Lung (tissue), 12 donors: ENCODE results near the gene SLC7A6OS. TPM values are rescaled to one million over a fixed set of nuclear protein-coding genes. Genes with fewer than 3 reads are reported as not detected.

Experiments used
- ATAC-seq: fragments of 200-7000 bp; cut with Tn5 transposase; one replicate; pipeline ENCODE4 v1.9.1; 2020; ENCODE audit warnings: moderate number of reproducible peaks; ENCODE audit not compliant: insufficient read depth, low FRiP score
- DNase-seq, 3 donors: peaks; one replicate each; pipeline ENCODE4 v3.0.0-alpha.2; 2013 to 2017
- H3K27ac ChIP-seq, 2 donors: one replicate each; pipeline ENCODE4 v1.5.1; 2013; ENCODE audit warnings: mild to moderate bottlenecking in 2 of 2, moderate library complexity in 2 of 2, control low read depth in 1 of 2, inconsistent platforms in 1 of 2, low read depth in 1 of 2, low read length in 1 of 2
- H3K27me3 ChIP-seq, 3 donors: one replicate each; pipeline ENCODE4 v1.5.1; 2013; ENCODE audit warnings: low read length in 2 of 3; ENCODE audit not compliant: control insufficient read depth in 3 of 3, insufficient read depth in 3 of 3
- H3K36me3 ChIP-seq, 4 donors: one replicate each; pipeline ENCODE4 v1.5.1; 2013; ENCODE audit warnings: low read length in 4 of 4, mild to moderate bottlenecking in 1 of 4, moderate library complexity in 1 of 4; ENCODE audit not compliant: control insufficient read depth in 4 of 4, insufficient read depth in 4 of 4
- H3K4me1 ChIP-seq, 5 donors: one replicate each; pipeline ENCODE4 v1.5.1; 2013; ENCODE audit warnings: low read length in 5 of 5, mild to moderate bottlenecking in 2 of 5, moderate library complexity in 1 of 5; ENCODE audit not compliant: control insufficient read depth in 5 of 5, insufficient read depth in 5 of 5
- H3K4me3 ChIP-seq: one replicate; pipeline ENCODE4 v1.5.1; 2013; ENCODE audit warnings: mild to moderate bottlenecking, control low read depth, moderate library complexity
- H3K9ac ChIP-seq, 2 donors: one replicate each; pipeline ENCODE4 v1.5.1; 2013; ENCODE audit warnings: low read length in 2 of 2, control low read depth in 1 of 2; ENCODE audit not compliant: insufficient read depth in 1 of 2
- H3K9me3 ChIP-seq, 4 donors: one replicate each; pipeline ENCODE4 v1.5.1; 2013; ENCODE audit warnings: low read length in 3 of 4, mild to moderate bottlenecking in 1 of 4, moderate library complexity in 1 of 4; ENCODE audit not compliant: control insufficient read depth in 4 of 4, insufficient read depth in 3 of 4
- WGBS, 2 donors: extraction: QIAGEN DNeasy Blood & Tissue Kit; methylation state at CpG; one replicate each; pipeline ENCODE4 v1.1.7; 2013; 5-methylcytosine and 5-hydroxymethylcytosine counted together
- polyA plus RNA-seq, 2 donors: library from polyadenylated mRNA; stranded (reverse); fragments of 200-250 nt; gene quantifications; one replicate each; pipeline ENCODE4 v1.2.1, GENCODE V29; 2013
- total RNA-seq, 2 donors: library from RNA; depleted of rRNA in 1 of 2; stranded (reverse); fragments of >200 nt in 1 of 2; gene quantifications; one replicate each; pipeline ENCODE4 v1.2.1, GENCODE V29; 2014 to 2021
- TF ChIP-seq, protein P1 (sequence below): IDR thresholded peaks from 2 replicates; pipeline ENCODE4 v1.5.1; 2012; ENCODE audit warnings: mild to moderate bottlenecking; ENCODE audit errors: control extremely low read depth, extremely low read depth
- donor health status: control.
- donor health status: control.
- donor health status: Bipolar disorder and iron deficiency.
- donor health status: healthy.
- donor health status: DM: yes; HTN: yes; CAD: no.

SLC7A6OS gene
- total and polyA plus RNA-seq, 4 donors = 6.3 to 18.9 (median 12.0) TPM

DNA sequence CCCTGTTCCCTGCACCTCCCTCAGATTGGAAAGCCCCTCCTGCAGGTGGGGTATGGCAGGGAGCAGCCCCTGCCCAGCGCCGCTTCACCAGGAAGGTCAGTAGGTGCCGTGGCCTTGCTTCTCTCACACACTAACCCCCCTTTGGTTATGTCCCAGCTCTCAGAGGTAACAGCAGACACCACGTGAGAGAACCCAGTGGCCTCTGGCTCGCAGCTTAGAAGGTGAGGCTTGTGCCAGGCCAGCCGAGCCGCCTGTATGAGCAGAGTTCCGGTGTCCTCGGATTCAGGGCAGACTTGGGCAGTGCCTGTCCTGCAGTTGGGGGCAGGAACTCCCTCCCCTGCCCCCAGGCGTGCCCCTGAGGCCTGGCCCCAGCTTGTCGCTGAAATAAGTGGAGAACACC lies 47.2 kb upstream of the SLC7A6OS start:
- DNase-seq (no peak), ATAC-seq (no peak)
- Histone ChIP-seq H3K4me3 (no peak overlapping the region), H3K27ac (no peak overlapping the region), H3K36me3 (peaks cover 0 to 71% (median 14%) of the 10 kb centered on the region in 4 donors), H3K4me1 (peaks cover 0 to 11% (median 2%) of the 10 kb centered on the region in 5 donors), H3K9me3 (no peaks in the 10 kb centered on the region), H3K27me3 (no peaks in the 10 kb centered on the region), H3K9ac (no peak overlapping the region)
- TF ChIP-seq, protein P1, sequence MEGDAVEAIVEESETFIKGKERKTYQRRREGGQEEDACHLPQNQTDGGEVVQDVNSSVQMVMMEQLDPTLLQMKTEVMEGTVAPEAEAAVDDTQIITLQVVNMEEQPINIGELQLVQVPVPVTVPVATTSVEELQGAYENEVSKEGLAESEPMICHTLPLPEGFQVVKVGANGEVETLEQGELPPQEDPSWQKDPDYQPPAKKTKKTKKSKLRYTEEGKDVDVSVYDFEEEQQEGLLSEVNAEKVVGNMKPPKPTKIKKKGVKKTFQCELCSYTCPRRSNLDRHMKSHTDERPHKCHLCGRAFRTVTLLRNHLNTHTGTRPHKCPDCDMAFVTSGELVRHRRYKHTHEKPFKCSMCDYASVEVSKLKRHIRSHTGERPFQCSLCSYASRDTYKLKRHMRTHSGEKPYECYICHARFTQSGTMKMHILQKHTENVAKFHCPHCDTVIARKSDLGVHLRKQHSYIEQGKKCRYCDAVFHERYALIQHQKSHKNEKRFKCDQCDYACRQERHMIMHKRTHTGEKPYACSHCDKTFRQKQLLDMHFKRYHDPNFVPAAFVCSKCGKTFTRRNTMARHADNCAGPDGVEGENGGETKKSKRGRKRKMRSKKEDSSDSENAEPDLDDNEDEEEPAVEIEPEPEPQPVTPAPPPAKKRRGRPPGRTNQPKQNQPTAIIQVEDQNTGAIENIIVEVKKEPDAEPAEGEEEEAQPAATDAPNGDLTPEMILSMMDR = no peak
- WGBS, 2 donors = 93 to 94% methylated on average over 11 of the region's 11 CpGs

DNA sequence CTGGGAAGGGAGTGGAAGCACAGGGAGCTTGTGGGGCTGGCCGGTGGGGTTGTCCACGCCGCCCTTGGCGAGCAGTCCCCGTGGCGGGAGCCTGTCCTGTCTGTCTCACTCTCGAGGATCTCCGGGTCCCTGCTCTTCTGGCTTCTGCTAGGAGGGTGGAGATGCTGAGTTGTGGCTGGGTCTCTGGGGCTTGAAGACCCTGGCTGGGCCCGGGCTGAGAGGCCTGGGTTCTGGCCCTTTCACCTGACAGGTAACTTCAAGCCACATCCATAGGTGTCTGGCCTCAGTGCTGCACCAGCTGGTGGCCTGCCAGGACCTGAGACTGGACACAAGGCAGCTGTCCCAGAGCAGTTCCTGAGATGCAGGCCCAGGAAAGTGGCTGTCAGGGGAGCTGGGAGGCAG lies 46.8 kb upstream of the SLC7A6OS start:
- Histone ChIP-seq H3K4me1 (peaks cover 0 to 7% (median under 1%) of the 10 kb centered on the region in 5 donors), H3K36me3 (peaks cover 0 to 73% (median 14%) of the 10 kb centered on the region in 4 donors), H3K9me3 (no peaks in the 10 kb centered on the region), H3K27me3 (no peaks in the 10 kb centered on the region), H3K4me3 (no peak overlapping the region), H3K9ac (no peak overlapping the region), H3K27ac (no peak overlapping the region)
- TF ChIP-seq, protein P1 = no peak
- ATAC-seq (no peak), DNase-seq (no peak)
- WGBS, 2 donors = 85 to 95% methylated on average over 9 of the region's 9 CpGs

DNA sequence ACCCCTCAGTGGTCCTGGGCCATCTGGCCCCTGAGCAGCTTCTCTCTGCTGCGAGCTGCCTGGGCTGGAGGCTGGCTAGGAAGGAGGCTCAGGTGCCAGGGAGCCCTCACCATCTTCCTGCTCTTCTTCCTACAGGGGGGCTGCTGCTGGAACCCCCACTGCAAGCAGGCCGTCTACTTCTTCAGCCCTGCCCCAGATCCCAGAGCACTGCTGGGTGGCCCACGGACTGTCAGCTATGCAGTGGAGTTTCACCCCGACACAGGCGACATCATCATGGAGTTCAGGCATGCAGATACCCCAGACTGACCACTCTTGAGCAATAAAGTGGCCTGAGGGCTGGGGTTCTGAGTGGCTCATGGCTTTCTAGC lies 46.2 kb upstream of the SLC7A6OS start:
- TF ChIP-seq, protein P1 = no peak
- Histone ChIP-seq H3K27me3 (no peaks in the 10 kb centered on the region), H3K9me3 (no peaks in the 10 kb centered on the region), H3K36me3 (peaks cover 0 to 77% (median 17%) of the 10 kb centered on the region in 4 donors), H3K4me1 (peaks cover 0 to 6% (median 0%) of the 10 kb centered on the region in 5 donors), H3K4me3 (no peak overlapping the region), H3K27ac (peak overlapping the region in 1 of 2 donors; percentile 3), H3K9ac (no peak overlapping the region)
- ATAC-seq (no peak), DNase-seq (no peak)
- WGBS, 2 donors = 68 to 85% methylated on average over 5 of the region's 5 CpGs
